GM18498 (cell line): Measurements from ENCODE around the gene SMAD2.

Experiments used
- ATAC-seq: cut with Tn5 transposase; IDR thresholded peaks from one replicate; pipeline ENCODE4 v1.9.1; 2021; ENCODE audit warnings: mild to moderate bottlenecking, moderate library complexity; ENCODE audit not compliant: unreplicated experiment

SMAD2 gene

DNA sequence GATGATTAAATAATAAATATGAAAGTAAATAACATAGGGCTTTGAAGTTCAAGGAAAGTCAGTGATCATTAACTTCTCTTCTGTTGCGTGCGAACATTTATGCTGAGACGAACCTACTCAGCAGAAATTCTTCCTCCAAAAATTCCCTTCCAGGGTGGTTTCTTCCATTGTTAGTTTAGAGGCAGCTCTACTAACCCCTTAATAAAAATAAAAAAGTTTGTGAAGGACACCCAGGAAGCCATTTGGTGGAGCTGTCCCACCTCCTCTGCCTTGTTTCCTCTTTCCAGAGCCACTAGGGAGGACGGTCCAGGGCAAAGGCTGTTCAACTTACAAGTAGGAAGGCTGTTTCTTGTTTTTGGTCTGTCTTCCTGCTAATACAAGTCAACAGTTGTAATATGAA, 2.1 kb upstream of the SMAD2 start:
- ATAC-seq = no peak

GRCh38 chr18:47932190-47932589, 1.7 kb upstream of the SMAD2 start:
- ATAC-seq = no peak

GRCh38 chr18:47931718-47932103, 1.3 kb upstream of the SMAD2 start:
- no peak for ATAC-seq

DNA sequence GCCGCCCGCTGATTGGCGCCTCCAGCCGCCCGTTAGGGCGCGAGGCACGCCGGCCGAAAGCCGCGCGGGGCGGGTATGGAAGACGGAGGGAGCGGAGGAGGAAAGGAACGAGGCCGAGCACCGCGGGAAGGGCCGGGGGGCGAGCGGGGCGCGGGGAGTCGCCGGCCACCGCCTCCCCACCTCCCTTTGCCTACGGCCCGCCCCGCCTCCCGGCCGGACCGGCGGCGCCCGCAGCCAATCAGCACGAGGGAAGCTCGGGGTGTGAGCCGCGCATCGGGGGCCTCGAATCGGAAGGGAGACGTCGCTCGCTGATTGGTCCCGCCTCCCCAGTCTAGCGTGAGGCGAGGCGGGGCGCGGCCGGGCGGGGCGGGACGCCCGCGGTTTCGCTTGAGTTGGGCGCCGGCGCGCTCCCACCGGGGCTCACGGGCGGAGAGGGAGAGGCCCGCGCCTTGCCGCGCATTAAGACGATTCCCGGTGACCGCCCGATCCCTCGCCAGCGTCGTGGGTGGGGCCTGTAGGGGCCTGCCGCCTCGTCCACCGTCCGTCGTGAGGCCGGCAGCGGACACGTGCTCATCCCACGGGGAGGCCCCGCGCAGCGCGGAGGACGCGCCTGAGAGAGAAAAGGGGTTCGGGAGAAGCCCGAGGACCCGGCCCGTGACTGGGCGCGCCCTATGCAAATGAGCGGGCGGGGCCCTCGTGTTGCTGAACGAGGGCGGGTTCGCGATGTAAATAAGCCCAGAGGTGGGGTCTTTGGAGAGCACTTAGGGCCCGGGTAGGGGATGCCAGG, 665 bp upstream of the SMAD2 start:
- ATAC-seq = peak; percentile 86

GRCh38 chr18:47929681-47930198, 719 bp downstream of the SMAD2 start:
- ATAC-seq = no peak

- ATAC-seq = no peak
These were observed 2.0 kb downstream of the SMAD2 start for GRCh38 chr18:47928466-47928865.

DNA sequence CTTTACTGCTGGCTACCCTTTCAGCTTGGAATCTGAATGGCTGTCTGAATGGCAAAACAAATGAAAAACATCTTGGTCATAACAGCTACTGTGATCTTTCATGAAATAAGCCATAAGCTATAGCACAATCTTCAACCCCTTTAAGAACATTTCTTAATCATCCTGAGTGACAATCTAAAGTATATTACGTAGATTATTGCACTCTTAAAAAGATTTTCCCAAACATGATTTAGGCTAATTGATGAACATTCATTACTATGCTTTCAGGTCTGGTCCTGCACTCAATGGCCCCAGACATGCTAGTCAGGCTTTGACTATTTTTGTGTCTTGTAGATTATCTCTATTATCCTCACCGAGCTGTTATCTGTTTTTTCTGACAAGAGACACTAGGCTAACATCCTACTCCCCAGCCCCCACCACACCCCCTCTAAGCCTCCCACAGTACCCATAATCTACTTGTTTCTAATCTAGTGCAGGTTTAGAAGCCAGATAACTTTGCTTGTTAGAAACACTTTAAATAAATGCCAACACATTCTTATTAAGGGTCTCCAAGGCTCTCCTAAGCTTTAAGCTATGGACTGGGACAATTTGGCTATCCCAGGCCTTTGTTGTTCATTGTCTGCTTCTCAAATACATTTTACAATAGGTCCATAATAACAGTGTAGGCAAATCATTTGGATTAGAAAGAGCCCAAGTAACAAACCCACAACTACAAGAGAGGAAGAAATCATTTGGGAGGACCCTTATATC, 4.2 kb downstream of the SMAD2 start:
- no peak for ATAC-seq

DNA sequence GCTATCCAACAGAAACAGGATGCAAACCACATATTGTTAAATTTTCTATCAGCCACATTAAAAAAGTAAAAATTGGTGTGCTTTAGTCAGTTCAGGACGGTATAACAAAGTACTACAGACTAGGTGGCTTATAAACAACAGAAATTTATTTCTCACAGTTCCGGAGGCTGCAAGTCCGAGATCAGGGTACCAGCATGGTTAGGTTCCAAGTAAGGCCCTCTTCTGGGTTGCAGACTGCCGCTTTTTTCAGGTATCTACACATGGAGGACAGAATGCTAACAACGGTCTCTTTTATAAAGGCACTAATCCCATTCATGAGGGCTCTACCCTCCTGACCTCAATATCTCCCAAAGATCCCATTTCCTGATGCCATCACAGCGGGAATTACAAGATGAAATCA, 10.5 kb downstream of the SMAD2 start:
- no peak for ATAC-seq

GRCh38 chr18:47917923-47918610, 12.4 kb downstream of the SMAD2 start:
- no peak for ATAC-seq

DNA sequence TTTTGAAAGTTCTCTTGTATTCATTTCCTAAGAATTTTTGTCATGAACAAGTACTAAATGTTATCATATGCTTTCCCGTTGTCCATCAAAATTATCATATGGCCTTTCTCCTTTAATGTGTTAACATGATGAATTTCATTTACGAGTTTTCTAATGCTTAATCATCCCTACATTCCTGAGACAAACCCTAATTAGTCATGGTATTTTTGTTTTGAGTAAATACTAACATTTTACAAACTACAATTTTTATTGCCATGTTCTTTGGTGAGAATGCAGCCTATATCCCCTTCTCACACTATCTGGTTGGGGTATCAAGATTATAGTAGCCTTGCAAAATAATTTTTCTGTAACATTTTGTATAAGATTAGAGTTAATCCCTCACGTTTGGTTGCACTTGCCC, 14.5 kb downstream of the SMAD2 start:
- no peak for ATAC-seq

GRCh38 chr18:47915229-47915628, 15.2 kb downstream of the SMAD2 start:
- no peak for ATAC-seq

- ATAC-seq = no peak
These were observed 17.5 kb downstream of the SMAD2 start for GRCh38 chr18:47912794-47913585.

GRCh38 chr18:47912343-47912742, 18.1 kb downstream of the SMAD2 start:
- ATAC-seq = no peak

- ATAC-seq = no peak
These were observed 18.6 kb downstream of the SMAD2 start for GRCh38 chr18:47911877-47912276.

DNA sequence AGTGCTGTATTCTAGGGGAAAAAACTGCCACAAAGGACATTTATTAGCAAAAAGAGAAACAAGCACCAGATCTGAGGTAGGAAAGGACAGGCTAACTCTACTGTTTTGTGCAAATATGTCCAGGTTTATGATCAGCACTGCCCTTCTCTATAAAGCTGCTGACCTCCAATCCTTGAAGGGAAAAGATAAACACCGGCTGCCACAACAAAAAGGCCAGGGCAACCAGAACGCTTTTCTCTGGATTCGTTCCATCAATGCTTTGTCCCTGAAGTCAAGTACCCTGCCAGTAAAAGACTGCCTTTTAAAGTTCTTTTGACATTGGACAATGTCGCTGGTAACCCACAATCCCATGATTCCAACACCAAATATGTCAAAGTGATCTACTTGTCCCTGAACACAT, 21.0 kb downstream of the SMAD2 start:
- no peak for ATAC-seq

DNA sequence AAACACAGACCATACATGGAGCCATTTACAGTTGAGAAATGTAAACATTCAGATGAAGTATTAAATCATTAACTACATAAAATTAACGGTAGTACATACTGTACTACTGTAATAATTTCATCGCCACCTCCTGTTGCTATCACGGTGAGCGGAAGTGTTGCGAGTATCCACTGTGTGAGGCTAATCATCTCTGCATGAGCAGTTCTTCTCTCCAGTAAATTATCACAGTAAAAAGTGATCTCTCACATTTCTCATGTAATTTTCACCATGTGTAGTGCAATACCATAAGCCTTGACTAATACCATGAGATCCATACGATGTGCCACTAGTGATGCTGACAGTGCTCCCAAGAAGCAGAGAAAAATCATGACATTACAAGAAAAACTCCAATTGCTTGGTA, 21.9 kb downstream of the SMAD2 start:
- no peak for ATAC-seq

- ATAC-seq = no peak
These were observed 24.1 kb downstream of the SMAD2 start for GRCh38 chr18:47906408-47906807.

- no peak for ATAC-seq
These were observed 26.6 kb downstream of the SMAD2 start for GRCh38 chr18:47903809-47904208.

GRCh38 chr18:47901624-47902362, 28.7 kb downstream of the SMAD2 start:
- peak; percentile 97 for ATAC-seq
